22Rv1 (cell line): ENCODE results near the gene SLC39A9.
A peak's percentile ranks its signal among the peaks of the same experiment; 100 is the strongest.

ENCODE experiments used
- H3K27ac ChIP-seq: fragments of 450-650 bp; 2 replicates; pipeline ENCODE4 v1.5.1; 2017
- ZFX ChIP-seq: fragments of 450-650 bp; IDR thresholded peaks from 2 replicates; pipeline ENCODE4 v1.6.1; 2017; ENCODE audit warnings: antibody characterized with exemption, borderline replicate concordance
- TF ChIP-seq, protein P1 (sequence below): fragments of 450-650 bp; IDR thresholded peaks from 2 replicates; pipeline ENCODE4 v1.5.1; 2017; ENCODE audit warnings: mild to moderate bottlenecking

Gene SLC39A9

DNA sequence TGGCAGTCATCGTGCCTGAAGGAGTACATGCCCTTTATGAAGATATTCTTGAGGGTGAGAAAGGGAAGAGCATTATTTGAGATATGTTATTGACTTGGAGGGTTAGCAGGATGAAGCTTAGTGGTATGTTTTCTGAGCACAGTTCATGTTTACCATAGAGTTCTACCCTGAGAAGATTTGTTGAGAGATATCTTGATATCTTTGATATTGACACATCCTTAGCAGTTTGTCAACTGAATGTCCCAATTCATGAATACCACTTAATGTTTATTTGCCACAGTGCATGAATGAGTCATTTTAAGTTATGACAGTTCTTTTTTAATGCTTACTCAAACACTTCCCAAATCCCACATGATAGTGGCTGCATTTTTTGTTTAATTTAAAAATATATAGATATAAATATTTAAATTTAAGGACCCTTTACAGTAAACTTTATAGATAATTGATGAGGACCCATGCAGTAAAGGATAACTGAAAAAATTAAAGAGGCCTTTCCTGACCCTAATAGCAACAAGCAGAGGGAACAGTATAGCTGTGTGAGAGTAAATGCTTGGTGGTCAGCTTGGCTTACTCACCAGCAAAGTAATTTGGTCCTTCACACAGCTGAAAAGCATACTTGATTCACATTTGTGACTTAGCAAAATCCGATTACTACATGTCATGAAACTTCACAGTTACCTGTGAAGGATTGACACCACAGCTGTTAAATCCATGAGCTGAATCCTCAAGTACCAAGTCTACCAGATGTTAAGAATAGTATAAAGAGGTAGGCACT is 25.8 kb downstream of the SLC39A9 start:
- H3K27ac ChIP-seq: no peak overlapping the region

DNA sequence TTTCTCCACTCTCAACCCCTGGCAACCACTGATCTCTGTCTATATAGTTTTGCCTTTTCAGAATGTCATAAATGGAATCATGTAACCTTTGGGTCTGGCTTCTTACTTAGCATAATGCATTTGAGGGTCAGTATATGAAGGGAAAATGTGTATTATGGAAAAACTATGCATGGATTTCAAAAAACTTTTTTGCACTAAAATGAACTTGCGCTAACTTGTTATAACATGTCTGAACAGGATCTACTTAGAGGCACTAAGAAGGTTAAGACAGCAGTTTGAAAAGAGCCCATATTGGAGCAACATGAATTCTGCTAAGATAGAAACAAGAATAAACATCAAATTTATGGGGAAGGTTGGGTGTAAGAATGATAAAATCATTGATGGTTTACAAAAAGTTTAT is 29.1 kb downstream of the SLC39A9 start:
- TF ChIP-seq, protein P1, sequence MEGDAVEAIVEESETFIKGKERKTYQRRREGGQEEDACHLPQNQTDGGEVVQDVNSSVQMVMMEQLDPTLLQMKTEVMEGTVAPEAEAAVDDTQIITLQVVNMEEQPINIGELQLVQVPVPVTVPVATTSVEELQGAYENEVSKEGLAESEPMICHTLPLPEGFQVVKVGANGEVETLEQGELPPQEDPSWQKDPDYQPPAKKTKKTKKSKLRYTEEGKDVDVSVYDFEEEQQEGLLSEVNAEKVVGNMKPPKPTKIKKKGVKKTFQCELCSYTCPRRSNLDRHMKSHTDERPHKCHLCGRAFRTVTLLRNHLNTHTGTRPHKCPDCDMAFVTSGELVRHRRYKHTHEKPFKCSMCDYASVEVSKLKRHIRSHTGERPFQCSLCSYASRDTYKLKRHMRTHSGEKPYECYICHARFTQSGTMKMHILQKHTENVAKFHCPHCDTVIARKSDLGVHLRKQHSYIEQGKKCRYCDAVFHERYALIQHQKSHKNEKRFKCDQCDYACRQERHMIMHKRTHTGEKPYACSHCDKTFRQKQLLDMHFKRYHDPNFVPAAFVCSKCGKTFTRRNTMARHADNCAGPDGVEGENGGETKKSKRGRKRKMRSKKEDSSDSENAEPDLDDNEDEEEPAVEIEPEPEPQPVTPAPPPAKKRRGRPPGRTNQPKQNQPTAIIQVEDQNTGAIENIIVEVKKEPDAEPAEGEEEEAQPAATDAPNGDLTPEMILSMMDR: no peak
- TF ChIP-seq ZFX: no peak
- H3K27ac ChIP-seq: no peak overlapping the region

More for the DNA sequence above, 25.8 kb downstream of the SLC39A9 start:
- no peak for TF ChIP-seq ZFX
- TF ChIP-seq, protein P1: no peak

DNA sequence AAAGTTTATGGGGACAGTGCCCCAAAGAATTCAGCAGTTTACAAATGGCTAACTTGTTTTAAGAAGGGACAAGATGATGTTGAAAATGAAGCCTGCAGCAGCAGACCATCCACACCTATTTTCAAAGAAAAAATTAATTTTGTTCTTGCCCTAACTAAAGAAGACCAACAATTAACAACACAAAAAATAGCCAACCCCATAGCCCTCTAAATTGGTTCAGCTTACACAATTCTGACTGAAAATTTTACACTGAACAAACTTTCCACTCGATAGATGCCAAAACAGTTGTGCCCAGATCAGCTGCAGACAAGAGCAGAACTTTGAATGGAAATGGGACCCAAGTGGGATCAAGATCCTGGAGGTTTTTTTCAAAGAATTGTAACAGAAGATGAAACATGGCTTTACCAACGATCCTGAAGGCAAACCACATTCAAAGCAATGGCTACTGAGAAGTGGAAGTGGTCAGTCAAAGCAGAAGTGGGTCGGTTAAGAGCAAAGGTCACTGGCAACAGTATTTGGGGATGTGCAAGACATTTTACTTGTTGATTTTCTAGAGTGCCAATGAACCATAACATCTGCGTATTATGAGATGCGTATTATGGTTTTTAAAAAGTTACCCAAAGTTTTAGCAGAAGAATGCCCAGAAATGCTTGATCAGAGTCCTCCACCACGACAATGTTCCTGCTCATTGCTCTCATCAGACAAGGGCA is 30.0 kb downstream of the SLC39A9 start:
- no peak for TF ChIP-seq ZFX
- TF ChIP-seq, protein P1: no peak
- no peak overlapping the region for H3K27ac ChIP-seq

DNA sequence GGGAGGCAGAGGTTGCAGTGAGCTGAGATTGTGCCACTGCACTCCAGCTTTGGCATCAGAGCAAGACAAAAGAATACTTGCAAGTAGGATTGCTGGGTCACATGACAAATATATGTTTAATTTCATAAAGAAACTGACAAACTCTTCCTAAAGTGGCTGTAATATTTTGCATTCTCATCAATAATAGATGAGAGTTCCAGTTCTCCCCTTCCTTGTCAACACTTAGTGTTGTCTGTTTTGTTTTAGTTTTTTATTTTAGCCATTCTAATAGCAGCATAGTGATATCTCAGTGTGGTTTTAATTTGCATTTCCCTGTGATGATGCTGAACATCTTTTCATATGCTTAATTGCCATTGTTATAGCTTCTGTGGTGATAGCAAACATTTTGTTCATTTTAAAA is 31.2 kb downstream of the SLC39A9 start:
- H3K27ac ChIP-seq: peak overlapping the region; percentile 14
- TF ChIP-seq, protein P1: no peak
- no peak for TF ChIP-seq ZFX

DNA sequence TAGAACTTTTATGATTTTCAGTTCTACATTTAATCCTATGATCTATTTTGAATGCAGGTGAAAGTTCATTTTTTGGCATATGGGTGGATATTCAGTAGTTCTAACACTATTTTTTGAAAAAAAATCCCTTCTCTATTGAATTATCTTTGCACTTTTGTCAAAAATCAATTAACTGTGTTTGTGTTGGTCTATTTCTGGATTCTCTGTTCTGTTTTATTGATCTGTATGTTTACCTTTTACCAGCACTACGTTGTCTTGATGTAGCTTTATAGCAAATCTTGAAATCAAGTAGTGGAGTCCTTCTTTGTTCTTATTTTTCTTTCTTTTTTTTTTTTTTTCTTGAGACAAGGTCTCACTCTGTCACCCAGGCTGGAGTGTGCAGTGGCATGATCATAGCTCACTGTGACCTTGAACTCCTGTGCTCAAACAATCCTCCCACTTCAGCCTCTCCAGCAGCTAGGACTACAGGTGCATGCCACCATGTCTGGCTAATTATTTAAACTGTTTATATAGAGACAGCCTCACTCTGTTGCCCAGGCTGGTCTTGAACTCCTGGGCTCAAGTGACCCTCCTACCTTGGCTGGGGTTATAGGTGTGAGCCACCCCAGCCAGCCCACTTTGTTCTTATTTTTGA is 31.9 kb downstream of the SLC39A9 start:
- TF ChIP-seq, protein P1: no peak

DNA sequence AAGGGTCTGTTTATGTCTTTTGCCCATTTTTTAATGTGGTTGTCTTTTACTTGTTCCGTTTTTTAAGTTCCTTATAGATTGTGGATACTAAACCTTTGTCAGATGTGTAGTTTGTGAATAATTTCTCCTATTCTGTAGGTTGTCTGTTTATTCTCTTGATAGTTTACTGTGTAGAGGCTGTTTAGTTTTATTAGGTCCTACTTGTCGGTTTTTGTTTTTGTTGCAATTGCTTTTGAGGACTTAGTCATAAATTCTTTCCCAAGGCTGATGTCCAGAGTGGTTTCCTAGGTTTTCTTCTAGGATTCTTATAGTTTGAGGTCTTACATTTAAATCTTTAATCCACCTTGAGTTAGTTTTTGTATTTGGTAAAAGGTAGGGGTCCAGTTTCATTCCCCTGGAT is 33.9 kb downstream of the SLC39A9 start:
- no peak overlapping the region for H3K27ac ChIP-seq
- no peak for TF ChIP-seq ZFX
- TF ChIP-seq, protein P1: no peak

More for the DNA sequence above, 31.9 kb downstream of the SLC39A9 start:
- peak overlapping the region; percentile 14 for H3K27ac ChIP-seq
